Measurements from ENCODE around the gene RIMKLA.

DNA sequence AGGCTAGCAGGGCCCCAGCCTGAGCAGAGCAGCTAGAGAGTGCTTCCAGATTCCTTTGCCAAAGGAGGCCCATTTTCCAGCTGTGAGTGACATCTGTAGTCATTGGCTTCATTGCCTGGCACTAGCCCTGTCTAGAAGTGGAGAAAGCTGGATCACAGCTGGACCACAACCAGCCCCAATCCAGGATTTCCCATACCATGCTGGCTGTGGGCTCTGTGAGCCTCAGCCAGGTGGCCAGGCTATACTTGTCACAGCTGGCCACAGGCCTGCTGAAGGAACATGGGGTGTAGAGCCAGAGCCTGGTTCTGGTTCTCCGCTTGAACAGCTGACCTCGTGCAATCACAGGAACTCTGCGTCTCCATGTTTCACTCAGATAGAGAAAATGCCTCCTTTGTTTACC is 36.6 kb downstream of the RIMKLA start:
- TF ChIP-seq POLR2A (IDR thresholded peaks at IDR 0.05; ENCODE audit: low read depth, low read length) (no peak), TAF1 (IDR thresholded peaks at IDR 0.05; ENCODE audit: borderline replicate concordance, low read depth, low read length) (no peak)

Data from GM12892 (cell line).